GM23248 (cell line): ENCODE results near the gene CTTNBP2.

Experiments used
- EZH2 ChIP-seq: fragments of 200-600 bp; sonication (generic); IDR thresholded peaks from 2 replicates; pipeline ENCODE4 v1.6.1; 2018; ENCODE audit warnings: antibody characterized with exemption, mild to moderate bottlenecking; ENCODE audit not compliant: insufficient read depth, poor library complexity, severe bottlenecking
- EZH2phosphoT487 ChIP-seq: fragments of 200-600 bp; sonication (generic); IDR thresholded peaks from 2 replicates; pipeline ENCODE4 v1.6.1; 2018; ENCODE audit warnings: antibody characterized with exemption, moderate library complexity, mild to moderate bottlenecking, low read depth; ENCODE audit not compliant: insufficient read depth

DNA sequence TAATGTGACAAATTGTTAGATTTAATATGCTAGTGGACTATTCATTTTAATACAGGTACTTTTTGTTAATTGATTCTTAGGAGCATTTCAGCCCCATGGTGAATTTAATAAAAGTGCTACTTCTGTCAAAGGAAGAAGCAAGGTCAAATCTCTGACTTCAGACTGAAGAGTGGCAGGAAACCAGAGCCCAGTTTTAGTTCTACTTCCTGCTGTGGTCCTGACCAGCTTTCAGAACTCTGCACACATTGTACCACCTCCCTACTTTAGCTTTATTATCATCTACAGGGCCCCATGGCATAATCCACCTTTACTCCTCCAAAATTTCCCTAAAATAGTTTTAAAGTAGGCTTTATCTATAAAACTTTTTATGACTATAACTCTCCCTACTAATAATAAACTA lies 33.7 kb downstream of the CTTNBP2 start:
- TF ChIP-seq EZH2 (no peak), EZH2phosphoT487 (no peak)
